ENCODE results near the gene TRIM2.

Gene TRIM2

DNA sequence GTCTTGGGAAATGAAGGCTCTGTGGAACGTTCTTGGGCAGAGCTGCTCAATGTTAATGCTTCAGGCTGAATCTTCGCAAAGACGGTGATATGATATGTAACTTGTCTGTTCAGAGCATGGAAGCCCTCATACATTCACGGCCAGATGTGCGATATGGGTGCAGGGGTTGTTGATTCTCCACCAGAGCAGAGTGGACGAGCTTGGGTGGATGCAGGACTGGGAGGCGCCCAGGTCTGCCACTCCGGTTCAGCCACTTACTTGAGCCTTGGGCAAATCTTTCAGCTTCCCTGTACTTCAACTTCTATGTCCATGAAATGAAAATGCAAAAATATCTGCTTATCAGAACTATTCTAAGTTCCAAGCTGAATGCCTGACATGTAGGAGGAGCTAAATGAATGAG is 92.9 kb downstream of the TRIM2 start:
- peak overlapping the region in 3 of 21 experiments; percentile 19 to 37 (median 21) for H3K27ac ChIP-seq
- H3K4me3 ChIP-seq, result peak overlapping the region in 2 of 7 experiments; percentile 28 to 33

DNA sequence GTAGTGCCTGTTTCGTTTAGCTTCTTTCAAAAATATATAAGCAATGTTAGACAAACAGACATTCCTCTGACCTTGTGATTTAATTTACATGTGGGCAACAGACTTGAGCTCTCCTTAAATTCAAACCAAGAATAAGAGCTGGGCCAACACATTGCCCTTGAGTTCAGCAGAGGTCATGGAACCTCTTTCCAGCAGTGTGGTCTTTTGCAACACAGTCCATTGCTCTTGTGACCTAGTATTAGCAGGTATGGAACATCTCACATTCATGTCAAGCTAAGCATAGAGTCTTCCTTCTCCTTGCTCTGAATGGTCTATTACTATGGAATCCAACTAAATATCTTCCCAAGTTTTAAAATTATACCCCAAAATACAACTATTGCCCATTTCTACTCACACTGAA is 106.5 kb downstream of the TRIM2 start:
- Histone ChIP-seq H3K4me3 (no peak overlapping the region), H3K27ac (no peak overlapping the region)

DNA sequence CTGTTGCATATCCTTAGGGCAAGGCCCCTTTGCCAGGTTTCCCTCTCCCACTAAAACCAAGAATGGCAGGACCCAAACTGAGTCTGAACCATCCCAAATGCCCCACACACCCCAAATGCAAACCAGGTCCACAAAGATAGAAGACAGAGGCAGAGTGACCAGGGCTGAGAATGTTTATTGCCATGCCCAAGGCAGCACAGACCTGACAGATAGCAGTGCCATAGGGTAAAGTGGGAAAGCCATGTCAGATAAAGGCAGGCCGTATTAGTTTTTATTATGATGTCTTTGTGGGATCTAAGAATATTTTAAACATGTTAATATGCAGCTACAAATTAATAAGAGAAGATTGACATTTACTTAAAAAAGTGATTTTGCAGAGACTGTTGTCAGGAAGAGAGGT is 110.7 kb downstream of the TRIM2 start:
- H3K4me3 ChIP-seq, result no peak overlapping the region
- no peak overlapping the region for H3K27ac ChIP-seq

DNA sequence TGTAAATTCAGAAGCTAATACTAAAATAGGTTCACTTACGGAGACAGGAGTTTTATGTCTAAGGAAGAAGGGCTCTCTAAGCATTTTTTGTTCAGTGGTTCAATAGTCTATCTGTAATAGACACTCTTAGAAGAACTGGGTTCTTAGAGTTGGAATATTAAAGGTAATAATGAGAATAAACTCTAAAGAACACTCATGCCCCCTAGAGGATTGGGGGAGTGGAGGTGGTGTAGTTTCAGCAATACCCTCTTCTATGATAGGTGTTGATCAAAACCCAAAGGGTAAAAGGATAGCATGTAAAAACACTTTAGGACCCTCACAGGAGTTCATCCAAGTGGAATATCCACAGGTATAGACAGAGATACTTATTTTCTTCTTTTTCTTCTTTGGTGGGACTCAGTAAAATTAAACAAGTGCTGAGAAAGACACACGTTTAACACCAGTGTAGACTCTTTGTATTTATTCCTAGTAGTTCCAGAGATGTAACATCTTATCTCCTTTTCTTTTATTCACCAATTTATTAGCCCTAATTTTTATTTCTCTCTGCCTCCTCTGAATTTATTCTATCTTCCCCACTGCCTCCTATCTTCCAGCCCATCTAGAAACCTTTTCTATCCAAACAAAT is 114.6 kb downstream of the TRIM2 start:
- Histone ChIP-seq H3K27ac (no peak overlapping the region), H3K4me3 (no peak overlapping the region)

DNA sequence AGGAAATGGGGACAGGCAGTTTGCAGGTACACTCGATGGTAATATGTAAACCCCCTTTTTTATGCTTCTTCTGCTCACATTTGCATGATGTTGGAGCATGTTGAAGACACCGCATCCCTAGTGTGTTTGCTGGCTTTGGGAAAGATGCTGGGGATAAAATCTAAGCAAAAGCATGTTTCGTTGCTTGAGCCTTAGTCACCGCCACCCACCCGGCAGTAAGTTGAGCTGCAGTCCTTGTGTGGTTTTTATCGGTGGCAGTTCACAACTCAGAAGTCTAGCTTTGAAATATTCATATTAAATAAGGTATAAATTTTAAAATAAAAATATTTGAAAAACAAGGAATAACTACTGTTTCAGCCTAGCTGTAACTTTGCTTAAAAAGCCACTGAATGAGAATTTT is 118.5 kb downstream of the TRIM2 start:
- H3K27ac ChIP-seq, result no peak overlapping the region
- no peak overlapping the region for H3K4me3 ChIP-seq

DNA sequence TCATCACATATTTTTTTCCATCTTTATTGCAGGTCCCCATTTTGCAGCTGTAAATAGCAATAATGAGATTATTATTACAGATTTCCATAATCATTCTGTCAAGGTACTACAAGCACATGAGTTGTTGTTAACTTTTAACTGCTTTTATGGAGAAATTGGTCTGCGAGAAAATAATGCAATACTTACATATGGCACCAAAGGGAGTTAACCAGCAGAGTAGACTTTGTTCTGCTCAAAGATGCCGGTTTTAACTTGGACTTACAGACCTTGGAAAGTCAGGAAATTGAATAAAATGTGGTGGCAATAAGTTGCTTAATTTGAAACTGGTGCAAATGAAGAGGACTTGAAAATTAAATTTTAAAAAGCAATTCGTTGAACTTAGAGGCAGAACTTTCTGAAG is 119.8 kb downstream of the TRIM2 start:
- no peak overlapping the region for H3K4me3 ChIP-seq
- H3K27ac ChIP-seq, result no peak overlapping the region

DNA sequence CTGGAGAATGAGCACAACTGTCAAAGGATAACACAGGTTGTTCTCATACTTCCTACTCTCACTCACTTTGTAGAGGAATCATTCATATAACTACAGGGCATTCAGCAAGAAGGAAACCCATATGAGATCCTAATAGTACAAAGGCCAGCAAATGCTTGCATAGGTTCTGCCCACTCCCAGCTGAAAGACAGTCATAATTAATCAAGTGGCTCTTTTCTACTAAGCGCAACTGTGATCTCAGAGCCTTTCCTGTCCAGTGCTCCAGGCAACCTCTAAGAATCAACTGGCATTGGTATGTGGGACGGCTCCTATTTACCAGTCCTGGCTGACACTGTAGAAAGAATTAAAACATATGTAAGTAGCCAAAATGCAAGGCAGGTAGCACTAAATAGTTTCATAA is 121.3 kb downstream of the TRIM2 start:
- Histone ChIP-seq H3K27ac (no peak overlapping the region), H3K4me3 (no peak overlapping the region)

DNA sequence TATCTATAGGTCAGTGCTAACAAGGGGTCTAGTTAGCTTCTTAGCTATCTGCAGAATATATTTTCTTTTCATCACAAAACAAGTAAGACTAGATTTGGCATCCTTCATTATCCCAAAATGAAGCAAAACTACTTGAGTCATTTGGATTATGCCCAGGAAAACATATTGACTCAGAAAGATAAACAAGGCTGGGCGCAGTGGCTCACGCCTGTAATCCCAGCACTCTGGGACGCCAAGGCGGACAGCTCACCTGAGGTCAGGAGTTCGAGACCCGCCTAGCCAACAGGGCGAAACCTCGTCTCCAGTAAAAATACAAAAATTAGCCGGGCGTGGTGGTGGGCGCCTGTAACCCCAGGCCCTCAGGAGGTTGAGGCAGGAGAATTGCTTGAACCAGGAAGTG is 122.3 kb downstream of the TRIM2 start:
- no peak overlapping the region for H3K4me3 ChIP-seq
- H3K27ac ChIP-seq, result no peak overlapping the region

DNA sequence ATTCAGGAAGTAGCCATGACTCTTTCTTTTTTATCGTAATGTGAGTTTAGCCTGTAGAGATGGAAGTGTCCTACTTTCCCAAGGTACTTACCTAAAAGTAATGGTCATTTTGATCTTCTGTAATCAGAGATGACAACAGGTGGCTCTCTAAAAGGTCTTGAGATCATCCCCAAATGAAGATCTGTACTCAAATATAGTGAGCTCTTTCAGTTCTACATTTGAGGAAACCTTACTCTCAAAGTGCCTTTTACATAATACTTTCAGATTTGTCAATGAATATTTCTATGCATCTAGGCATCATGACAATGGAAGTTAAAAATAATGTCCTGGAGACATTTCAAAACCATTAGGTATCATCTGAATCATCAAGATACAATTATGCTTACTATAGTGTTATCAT is 123.0 kb downstream of the TRIM2 start:
- H3K27ac ChIP-seq, result no peak overlapping the region
- no peak overlapping the region for H3K4me3 ChIP-seq

DNA sequence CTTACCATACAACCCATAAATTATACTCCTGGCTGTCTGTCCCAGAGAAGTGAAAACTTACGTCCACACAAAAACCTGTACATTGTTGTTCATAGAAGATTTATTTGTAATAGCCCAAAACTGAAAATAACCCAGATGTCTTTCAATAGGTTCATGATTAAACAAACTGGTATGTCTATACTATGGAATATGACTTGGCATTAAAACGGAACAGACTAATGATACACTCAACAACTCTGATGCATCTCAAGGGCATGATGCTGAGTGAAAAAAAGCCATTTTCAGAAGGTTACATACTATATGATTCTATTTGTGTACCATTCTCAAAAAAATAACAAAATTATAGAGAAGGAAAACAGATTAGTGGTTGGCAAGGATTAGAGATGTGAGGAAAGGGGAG is 128.7 kb downstream of the TRIM2 start:
- no peak overlapping the region for H3K27ac ChIP-seq
- no peak overlapping the region for H3K4me3 ChIP-seq

DNA sequence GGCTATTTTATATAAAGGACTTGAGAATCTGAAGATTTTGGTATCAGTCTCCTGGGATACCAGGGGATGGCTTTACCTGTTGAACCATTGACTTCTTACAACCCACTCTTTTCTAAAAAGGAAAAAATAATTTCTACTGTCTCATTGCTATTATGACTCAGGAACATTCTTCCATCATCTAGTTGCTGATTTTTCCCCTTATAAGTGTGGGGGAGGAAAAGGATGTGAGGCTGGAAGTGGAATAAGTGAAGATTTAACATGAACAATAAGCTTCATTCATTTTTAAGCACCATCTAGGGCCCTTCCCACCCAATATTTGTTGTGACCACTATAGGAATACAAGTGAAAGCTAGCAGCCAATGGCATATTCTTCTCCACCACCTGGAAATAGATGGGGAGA is 129.6 kb downstream of the TRIM2 start:
- no peak overlapping the region for H3K27ac ChIP-seq
- no peak overlapping the region for H3K4me3 ChIP-seq

DNA sequence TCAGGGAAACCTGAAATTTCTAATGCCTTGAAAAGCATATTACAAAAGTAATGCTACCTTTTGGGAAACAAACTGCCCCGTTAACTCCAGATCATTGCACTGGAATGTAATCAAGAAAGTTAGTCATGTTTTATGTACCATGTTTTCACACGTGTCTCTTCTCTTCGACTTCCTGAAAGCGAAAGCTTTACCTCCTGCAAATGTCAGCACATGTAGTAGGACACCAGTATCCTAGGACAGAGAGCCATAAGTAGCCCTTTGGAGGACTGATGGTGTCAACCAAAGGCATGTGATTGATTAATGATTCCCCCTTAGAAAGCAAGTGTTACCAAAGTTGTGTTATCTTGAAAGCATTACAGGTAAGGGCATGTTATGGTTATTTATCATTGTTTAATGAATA is 131.4 kb downstream of the TRIM2 start:
- no peak overlapping the region for H3K27ac ChIP-seq
- no peak overlapping the region for H3K4me3 ChIP-seq

DNA sequence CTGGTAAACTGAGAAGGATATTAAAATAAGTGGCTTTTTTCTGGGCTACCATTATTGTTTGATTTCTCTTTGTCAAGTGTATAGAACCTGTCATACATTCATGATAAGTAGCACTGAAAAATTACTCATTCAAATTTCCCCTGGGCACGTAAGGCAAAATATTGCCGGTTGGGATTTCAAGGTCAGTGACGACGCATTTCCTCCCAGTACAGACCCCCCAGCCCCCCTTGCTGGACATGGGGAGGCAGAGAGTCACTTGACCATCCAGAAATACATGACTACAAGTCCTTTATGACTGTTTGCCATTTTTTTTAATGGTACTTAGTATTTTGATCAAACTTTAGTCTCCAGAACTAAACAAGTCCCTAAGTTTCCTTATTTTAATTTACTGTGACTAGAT is 133.4 kb downstream of the TRIM2 start:
- Histone ChIP-seq H3K27ac (no peak overlapping the region), H3K4me3 (no peak overlapping the region)

DNA sequence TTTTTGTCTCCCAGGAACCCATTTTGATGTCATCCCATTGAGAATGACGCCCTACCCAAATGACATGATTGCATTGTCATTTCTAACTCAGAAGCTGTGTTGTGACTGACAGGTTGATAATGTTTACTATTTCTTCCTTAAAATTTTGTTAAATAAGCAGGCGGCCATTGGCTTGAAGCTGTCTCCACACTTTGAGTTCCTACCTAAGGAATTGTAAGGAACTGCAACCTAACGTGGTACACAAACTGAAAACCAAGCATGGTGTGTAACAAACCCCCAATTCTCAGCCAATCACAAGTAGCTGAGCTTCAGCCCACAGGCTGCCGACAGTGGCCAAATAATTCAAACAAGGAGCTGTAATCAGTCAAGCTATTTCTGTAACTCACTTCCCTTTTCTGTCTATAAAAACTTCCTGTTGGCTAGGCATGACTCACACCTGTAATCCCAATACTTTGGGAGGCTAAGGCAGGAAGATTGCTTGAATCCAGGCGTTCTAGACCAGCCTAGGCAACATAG is 137.4 kb downstream of the TRIM2 start:
- Histone ChIP-seq H3K4me3 (no peak overlapping the region), H3K27ac (no peak overlapping the region)

DNA sequence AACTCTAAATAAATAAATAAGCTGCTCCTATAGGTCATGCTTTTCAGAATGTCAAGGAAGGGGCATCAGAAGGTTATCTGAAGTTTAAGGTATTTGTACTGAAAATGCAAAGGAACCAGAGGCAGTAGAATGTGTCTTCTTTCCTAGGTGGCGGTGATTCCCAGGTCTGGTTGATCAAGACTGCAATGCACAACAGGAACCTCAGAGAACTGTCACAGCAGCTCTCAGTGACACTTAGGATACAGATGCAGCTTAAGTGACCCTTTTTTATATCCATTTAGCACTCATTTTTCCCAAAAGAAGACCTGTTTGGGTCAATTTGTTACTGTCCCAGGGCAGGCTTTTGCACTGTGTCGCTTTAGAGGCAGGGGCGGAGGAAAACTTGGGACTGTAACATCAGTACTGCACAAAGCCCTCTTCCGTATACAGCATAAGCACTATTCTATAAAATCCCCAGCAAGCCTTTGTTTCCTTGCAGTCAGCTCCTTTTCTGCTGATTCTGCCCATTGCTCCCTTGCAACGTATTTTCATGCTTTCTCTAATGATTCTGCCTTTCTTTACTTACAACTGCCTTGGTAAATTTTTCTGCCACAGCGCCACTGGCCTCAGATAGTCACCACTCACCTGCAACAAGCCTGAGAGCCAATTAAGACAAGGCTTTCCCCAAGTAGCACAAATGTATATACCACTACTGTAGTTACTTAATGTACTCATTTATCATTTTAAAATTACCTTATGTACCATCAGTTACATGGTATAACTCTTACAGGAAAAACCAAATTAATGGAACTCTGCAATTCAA is 138.7 kb downstream of the TRIM2 start:
- no peak overlapping the region for H3K4me3 ChIP-seq

DNA sequence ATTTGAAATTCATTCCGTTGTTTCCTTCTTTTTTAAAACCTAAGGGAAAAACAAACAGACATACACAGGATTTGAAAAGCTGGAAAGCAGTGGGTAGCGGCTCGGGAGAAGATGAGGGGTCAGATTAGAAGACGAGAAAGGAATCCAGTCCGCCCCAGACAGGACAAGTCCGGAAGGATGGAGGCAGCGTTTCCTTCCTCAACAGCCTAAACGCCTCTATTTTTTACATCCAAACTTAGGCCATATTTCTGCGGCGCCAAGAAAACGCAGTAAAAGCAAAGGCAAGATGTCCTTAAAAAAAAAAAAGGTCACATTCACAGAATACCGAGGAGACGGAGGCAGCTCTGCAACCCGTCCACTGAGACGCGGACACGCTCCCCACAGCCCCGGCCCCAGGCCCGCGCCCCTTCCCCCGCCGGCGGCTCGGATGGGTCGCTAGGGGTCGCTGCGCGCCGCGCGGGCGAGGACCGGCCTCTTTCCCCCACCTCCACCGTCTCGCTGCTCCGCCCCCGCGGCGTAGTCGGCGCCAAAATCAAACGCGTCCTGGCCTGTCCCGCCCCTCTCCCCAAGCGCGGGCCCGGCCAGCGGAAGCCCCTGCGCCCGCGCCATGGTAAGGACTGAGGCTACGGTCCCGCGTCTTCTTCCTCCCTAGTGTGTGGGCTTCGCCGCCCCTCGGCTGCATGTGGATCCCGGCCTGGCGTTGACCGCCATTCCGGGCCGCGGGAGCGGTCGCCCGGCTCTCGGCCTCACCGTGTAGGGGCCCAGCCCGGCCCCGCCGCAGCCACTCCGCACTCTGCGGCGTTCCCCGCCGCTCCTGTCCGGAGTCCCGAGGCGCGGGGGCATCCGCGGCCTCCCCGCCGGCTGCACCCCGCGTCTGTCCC is 140.1 kb downstream of the TRIM2 start, which contains the start of gene MND1:
Gene MND1 (plus strand): TSS at position 558 of the 881 bp plus-strand sequence. CDS start 50 bp downstream, at position 608.
- Histone ChIP-seq H3K4me3 (peak within 1 kb of the TSS; percentile 59 to 93 (median 84)), H3K27ac (peak within 1 kb of the TSS in 15 of 21 experiments; percentile 4 to 71 (median 49))

More for the DNA sequence above, 138.7 kb downstream of the TRIM2 start:
- no peak overlapping the region for H3K27ac ChIP-seq

DNA sequence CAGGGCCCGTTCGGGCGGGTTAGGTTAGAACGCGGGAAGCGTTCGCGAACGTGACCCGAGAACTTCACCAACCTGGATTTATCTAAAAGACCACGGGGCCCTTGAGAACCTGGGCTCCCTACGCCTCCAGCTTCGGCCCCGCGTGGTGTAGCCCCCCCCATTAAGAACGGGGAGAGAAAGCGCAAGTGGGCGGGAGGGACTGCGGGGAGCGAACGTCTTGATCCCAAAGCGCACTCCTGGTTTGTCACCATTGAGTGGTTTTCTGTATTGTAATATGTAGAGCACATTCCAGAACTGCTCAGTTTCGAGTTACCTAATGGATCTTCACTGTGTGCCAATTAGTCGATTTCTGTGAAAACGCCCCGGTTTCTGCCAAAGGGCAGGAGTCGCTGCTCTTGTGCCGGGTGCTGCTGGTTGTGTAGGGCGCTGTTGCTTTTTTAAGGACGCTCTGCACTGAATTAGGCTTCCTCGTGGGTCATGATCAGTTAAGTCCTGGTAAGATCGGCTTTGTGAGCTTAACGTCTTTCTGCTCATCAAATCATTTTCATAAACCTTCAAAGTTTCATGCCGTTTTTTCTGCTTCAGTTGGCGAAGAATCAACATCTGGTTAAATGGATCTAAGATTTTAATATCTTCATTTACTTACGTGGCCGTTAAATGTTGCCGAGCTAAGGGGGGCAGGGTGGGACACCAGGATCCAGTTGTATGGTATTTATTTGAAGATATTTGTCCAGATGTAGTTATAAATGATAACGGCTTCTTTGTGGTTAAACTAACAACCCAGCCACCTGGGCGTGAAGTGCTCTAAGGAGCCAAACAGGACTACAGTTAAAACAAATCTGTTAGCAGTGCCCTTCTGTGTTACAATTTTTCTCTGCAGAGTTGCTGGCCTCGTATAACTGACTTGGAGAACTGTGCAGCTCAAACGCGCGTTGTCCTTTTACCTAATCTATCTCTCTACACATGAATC is 141.1 kb downstream of the TRIM2 start:
- peak overlapping the region in 15 of 21 experiments; percentile 4 to 71 (median 49) for H3K27ac ChIP-seq
- peak overlapping the region; percentile 59 to 93 (median 84) for H3K4me3 ChIP-seq

DNA sequence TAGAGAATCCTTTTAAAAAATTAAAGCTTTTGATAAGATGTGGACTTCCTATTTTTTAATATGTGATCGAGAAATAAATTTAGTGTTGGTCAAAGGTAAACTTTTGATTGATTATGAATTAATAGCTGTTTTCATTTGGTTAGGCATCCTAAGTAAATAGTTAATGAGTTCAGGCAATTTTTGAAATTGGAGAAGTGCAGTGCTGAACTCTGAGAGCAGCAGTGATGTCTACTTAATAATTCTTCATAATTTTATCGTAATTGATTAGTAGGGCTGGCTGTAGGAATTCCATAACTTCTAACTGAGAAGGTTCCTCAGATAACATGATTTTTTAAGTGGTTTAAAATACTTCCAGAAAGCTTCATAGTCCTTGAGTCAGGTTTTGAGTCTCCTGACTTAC is 141.8 kb downstream of the TRIM2 start:
- H3K27ac ChIP-seq, result no peak overlapping the region
- H3K4me3 ChIP-seq, result no peak overlapping the region

DNA sequence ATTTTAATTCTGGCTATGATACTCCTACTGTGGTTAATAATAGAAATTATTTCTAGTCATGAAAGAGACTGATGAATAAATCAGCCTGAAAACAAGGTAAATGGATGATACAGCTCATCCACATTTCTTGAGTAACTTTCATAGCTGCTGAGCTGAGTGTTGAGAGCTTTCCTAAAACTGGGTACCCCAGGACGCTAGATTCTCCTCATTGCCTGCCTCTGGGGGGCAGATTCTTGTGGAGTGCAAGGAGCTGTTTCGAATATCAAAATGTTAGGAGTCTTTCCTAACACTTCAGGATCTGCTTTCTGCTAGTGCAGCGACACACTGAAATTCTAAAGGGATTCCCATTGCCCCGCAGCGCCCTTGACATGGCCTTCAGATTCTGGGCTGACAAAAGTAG is 142.3 kb downstream of the TRIM2 start:
- Histone ChIP-seq H3K27ac (no peak overlapping the region), H3K4me3 (no peak overlapping the region)
